Measurements from ENCODE around the gene SEBOX. TPM values are rescaled to one million over a fixed set of nuclear protein-coding genes. Genes with fewer than 3 reads are reported as not detected.

SEBOX gene
- total RNA-seq, 1 donor from 2014 or later, result not detected

DNA sequence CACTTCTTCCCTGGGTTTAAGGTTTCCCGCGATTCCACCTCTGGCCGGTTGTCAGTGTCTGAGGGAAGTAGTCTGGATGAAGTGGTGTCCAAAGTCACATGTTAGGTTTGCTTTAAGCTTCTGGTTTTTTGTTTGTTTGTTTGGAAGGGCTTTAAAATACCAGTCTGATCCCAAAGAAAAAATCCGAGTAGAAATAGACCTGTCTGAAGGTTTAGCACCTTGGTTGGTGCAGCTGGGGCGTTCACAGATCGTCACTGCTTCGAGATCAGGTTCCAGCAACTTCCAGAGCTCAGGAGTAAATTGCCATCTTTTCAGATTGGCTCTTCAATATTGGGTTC is 45.4 kb downstream of the SEBOX start:
- no peak for DNase-seq (ENCODE audit: low spot score)

GRCh38 chr17:28318759-28319597 is 46.0 kb downstream of the SEBOX start, which contains the start of gene TMEM97:
TMEM97 (plus strand) TSS chr17:28319200; CDS start chr17:28319240, 40 bp downstream.
- peak; percentile 98 for DNase-seq (ENCODE audit: low spot score)

DNA sequence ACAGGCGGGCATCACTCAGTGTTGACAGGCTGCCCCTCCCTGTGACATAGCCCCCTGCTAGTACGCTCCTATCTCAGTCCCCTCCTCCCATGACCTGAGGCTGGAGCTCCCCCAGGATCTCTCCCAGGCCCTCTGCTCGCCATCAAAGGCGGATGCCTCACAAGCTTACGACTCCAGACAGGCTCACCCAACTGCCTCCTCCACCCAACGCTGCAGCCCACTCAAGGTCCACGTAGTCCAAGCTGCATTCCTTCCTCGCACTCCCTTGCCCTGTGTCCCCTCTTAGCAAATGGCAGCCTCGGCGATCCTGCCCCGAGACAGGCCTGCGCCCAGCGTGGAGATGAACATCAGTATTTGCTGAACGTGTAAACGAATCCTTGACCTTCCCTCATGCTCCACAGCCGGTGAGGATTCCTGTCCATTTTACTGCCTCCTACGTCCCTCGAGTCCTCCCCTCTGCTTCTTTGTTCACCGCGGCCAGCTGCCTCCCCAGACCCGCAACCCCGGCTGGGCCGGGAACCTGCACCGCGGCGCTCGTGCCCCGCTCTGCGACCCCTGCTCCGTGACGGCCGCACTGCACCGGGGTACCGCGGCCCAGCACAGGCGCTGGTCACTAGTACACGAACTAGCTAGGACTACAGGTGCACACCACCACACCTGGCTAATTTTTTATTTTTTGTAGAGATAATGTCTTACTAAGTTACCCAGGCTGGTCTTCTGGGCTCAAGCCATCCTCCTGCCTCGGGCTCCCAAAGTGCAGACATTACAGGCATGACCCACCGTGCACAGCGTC is 46.8 kb downstream of the SEBOX start:
- no peak for DNase-seq (ENCODE audit: low spot score)

GRCh38 chr17:28317099-28317965 is 47.7 kb downstream of the SEBOX start:
- no peak for DNase-seq (ENCODE audit: low spot score)

GRCh38 chr17:28315846-28316705 is 48.9 kb downstream of the SEBOX start:
- no peak for DNase-seq (ENCODE audit: low spot score)

- DNase-seq (ENCODE audit: low spot score), result no peak
Measured at GRCh38 chr17:28313841-28314240, 51.2 kb downstream of the SEBOX start.

Other genes starting within 250 kb of the SEBOX start
- gene TMEM97, start 46.0 kb downstream of the SEBOX start, total RNA-seq (ENCODE audit: insufficient read depth, low replicate concordance), result 20.9 TPM
- 85.0 TPM for gene IFT20, start 29.7 kb downstream of the SEBOX start, total RNA-seq (ENCODE audit: insufficient read depth, low replicate concordance)
- gene TNFAIP1, start 29.4 kb downstream of the SEBOX start, total RNA-seq (ENCODE audit: insufficient read depth, low replicate concordance), result 36.8 TPM
- gene POLDIP2, start 7.7 kb downstream of the SEBOX start, total RNA-seq (ENCODE audit: insufficient read depth, low replicate concordance), result 27.2 TPM
- gene VTN, start 5.1 kb upstream of the SEBOX start, total RNA-seq (ENCODE audit: insufficient read depth, low replicate concordance), result 8.7 TPM
- 9.4 TPM for gene SARM1, start 6.5 kb upstream of the SEBOX start, total RNA-seq (ENCODE audit: insufficient read depth, low replicate concordance)
- gene SLC46A1, start 41.0 kb upstream of the SEBOX start, total RNA-seq (ENCODE audit: insufficient read depth, low replicate concordance), result 7.7 TPM
- gene SLC13A2, start 108.4 kb upstream of the SEBOX start, total RNA-seq (ENCODE audit: insufficient read depth, low replicate concordance), result 0.72 TPM
- not detected for gene FOXN1, start 141.1 kb upstream of the SEBOX start, total RNA-seq (ENCODE audit: insufficient read depth, low replicate concordance)
- 26.2 TPM for gene UNC119, start 187.4 kb upstream of the SEBOX start, total RNA-seq (ENCODE audit: insufficient read depth, low replicate concordance)
- 14.2 TPM for gene PIGS, start 206.3 kb upstream of the SEBOX start, total RNA-seq (ENCODE audit: insufficient read depth, low replicate concordance)
- gene ALDOC, start 211.7 kb upstream of the SEBOX start, total RNA-seq (ENCODE audit: insufficient read depth, low replicate concordance), result 26.2 TPM
- 18.8 TPM for gene SPAG5, start 233.8 kb upstream of the SEBOX start, total RNA-seq (ENCODE audit: insufficient read depth, low replicate concordance)
- 15.2 TPM for gene RSKR, start 249.0 kb upstream of the SEBOX start, total RNA-seq (ENCODE audit: insufficient read depth, low replicate concordance)